ENCODE measurements around the gene KIAA1755.

KIAA1755 gene

DNA sequence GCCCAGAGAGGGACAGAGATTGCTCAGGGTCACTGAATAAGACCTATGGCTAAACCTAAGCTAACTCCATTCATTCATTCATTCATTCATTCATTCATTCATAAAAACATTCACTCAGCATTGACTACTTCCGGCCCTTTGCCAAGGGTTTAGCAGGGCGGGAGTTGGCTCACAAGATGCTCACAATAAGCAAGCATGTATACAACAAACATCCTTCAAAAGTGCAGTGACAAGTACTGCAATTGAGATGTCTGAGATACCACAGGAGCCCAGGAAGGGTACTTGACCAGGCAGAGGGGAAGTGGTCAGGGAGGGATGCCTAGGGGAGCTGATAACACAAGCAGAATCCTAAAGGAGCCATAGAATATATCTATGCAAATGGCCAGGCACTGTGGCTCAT, 18.2 kb upstream of the KIAA1755 start:
- H3K9me3 ChIP-seq (ENCODE audit: insufficient read depth, low read length), result peaks cover 25% of the 10 kb centered on the region; the same call in 1 of the 2 replicates
- H3K9ac ChIP-seq (ENCODE audit: insufficient read length, low read depth), result no peak overlapping the region
- H3K36me3 ChIP-seq (ENCODE audit: insufficient read depth, insufficient read length, low read length), result no peaks in the 10 kb centered on the region
- H3K4me1 ChIP-seq (ENCODE audit: insufficient read depth, insufficient read length), result no peaks in the 10 kb centered on the region
- DNase-seq (ENCODE audit: low read depth, low spot score), result no peak
- TF ChIP-seq YY1 (IDR thresholded peaks at IDR 0.05; ENCODE audit: insufficient read depth, insufficient read length), result no peak
- no peak for TF ChIP-seq ZNF274 (IDR thresholded peaks at IDR 0.05; ENCODE audit: low read depth, low read length)
- TF ChIP-seq SUZ12 (IDR thresholded peaks at IDR 0.05; ENCODE audit: extremely low read depth, insufficient read depth, insufficient read length), result no peak
- H3K4me3 ChIP-seq (ENCODE audit: insufficient read length, low read depth), result no peak overlapping the region
- no peaks in the 10 kb centered on the region for H3K27me3 ChIP-seq (ENCODE audit: insufficient read depth, insufficient read length)

- H3K4me1 ChIP-seq (ENCODE audit: insufficient read depth, insufficient read length), result no peaks in the 10 kb centered on the region
- no peak for DNase-seq (ENCODE audit: low read depth, low spot score)
- no peak for TF ChIP-seq YY1 (IDR thresholded peaks at IDR 0.05; ENCODE audit: insufficient read depth, insufficient read length)
- TF ChIP-seq ZNF274 (IDR thresholded peaks at IDR 0.05; ENCODE audit: low read depth, low read length), result no peak
- no peak for TF ChIP-seq SUZ12 (IDR thresholded peaks at IDR 0.05; ENCODE audit: extremely low read depth, insufficient read depth, insufficient read length)
- H3K9me3 ChIP-seq (ENCODE audit: insufficient read depth, low read length), result peaks cover 25% of the 10 kb centered on the region; the same call in 1 of the 2 replicates
- H3K9ac ChIP-seq (ENCODE audit: insufficient read length, low read depth), result no peak overlapping the region
- no peaks in the 10 kb centered on the region for H3K36me3 ChIP-seq (ENCODE audit: insufficient read depth, insufficient read length, low read length)
- H3K27me3 ChIP-seq (ENCODE audit: insufficient read depth, insufficient read length), result no peaks in the 10 kb centered on the region
- H3K4me3 ChIP-seq (ENCODE audit: insufficient read length, low read depth), result no peak overlapping the region
Measured at GRCh38 chr20:38278131-38278530, 17.6 kb upstream of the KIAA1755 start.

- H3K27me3 ChIP-seq (ENCODE audit: insufficient read depth, insufficient read length), result no peaks in the 10 kb centered on the region
- no peaks in the 10 kb centered on the region for H3K36me3 ChIP-seq (ENCODE audit: insufficient read depth, insufficient read length, low read length)
- no peak for DNase-seq (ENCODE audit: low read depth, low spot score)
- H3K4me3 ChIP-seq (ENCODE audit: insufficient read length, low read depth), result no peak overlapping the region
- no peaks in the 10 kb centered on the region for H3K4me1 ChIP-seq (ENCODE audit: insufficient read depth, insufficient read length)
- peaks cover 25% of the 10 kb centered on the region; the same call in 1 of the 2 replicates for H3K9me3 ChIP-seq (ENCODE audit: insufficient read depth, low read length)
- TF ChIP-seq YY1 (IDR thresholded peaks at IDR 0.05; ENCODE audit: insufficient read depth, insufficient read length) (no peak), ZNF274 (IDR thresholded peaks at IDR 0.05; ENCODE audit: low read depth, low read length) (no peak), SUZ12 (IDR thresholded peaks at IDR 0.05; ENCODE audit: extremely low read depth, insufficient read depth, insufficient read length) (no peak)
- H3K9ac ChIP-seq (ENCODE audit: insufficient read length, low read depth), result no peak overlapping the region
Measured at GRCh38 chr20:38277691-38278090, 17.2 kb upstream of the KIAA1755 start.

DNA sequence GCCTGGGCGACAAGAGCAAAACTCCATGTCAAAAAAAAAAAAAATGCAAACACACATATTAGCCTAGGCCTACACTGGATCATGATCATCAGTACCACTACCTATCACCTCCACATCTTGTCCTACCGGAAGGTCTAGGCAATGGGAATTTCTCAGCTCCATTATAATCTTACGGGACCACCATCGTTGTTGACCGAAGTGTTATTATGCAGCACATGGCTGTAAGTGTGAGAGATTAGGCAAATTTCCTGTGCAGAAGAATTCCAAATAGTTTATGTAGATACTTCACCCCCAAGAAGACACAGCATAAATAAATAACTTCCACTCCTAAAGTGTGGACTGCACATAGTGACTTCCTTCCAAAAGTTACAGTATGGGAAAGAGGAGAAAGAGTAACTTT, 16.8 kb upstream of the KIAA1755 start:
- H3K4me1 ChIP-seq (ENCODE audit: insufficient read depth, insufficient read length), result no peaks in the 10 kb centered on the region
- no peak for DNase-seq (ENCODE audit: low read depth, low spot score)
- no peak overlapping the region for H3K9ac ChIP-seq (ENCODE audit: insufficient read length, low read depth)
- H3K27me3 ChIP-seq (ENCODE audit: insufficient read depth, insufficient read length), result no peaks in the 10 kb centered on the region
- peaks cover 25% of the 10 kb centered on the region; the same call in 1 of the 2 replicates for H3K9me3 ChIP-seq (ENCODE audit: insufficient read depth, low read length)
- no peak overlapping the region for H3K4me3 ChIP-seq (ENCODE audit: insufficient read length, low read depth)
- TF ChIP-seq SUZ12 (IDR thresholded peaks at IDR 0.05; ENCODE audit: extremely low read depth, insufficient read depth, insufficient read length) (no peak), ZNF274 (IDR thresholded peaks at IDR 0.05; ENCODE audit: low read depth, low read length) (no peak), YY1 (IDR thresholded peaks at IDR 0.05; ENCODE audit: insufficient read depth, insufficient read length) (no peak)
- no peaks in the 10 kb centered on the region for H3K36me3 ChIP-seq (ENCODE audit: insufficient read depth, insufficient read length, low read length)

DNA sequence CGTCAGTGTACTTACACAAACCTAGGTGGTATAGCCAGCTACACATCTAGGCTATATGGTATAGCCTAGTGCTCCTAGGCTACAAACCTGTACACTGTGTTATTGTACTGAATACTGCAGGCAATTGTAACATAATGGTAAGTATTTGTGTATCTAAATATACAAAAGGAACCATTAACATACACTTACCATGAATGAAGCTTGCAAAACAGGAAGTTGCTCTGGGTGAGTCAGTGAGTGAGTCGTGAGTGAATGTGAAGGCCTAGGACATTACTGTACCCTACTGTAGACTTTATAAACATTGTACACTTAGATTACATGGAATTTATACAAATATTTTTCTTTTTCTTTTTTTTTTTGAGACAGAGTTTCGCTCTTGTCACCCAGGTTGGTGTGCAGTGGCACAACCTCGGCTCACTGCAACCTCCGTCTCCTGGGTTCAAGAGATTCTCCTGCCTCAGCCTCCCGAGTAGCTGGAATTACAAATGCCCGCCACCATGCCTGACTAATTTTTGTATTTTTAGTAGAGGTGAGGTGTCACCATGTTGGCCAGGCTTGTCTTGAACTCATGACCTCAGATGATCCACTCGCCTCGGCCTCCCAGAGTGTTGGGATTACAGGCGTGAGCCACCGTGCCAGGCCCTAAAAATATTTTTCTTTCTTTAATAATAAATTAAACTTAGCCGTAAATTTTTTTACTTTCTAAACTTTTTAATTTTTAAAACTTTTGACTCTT, 15.4 kb upstream of the KIAA1755 start:
- H3K36me3 ChIP-seq (ENCODE audit: insufficient read depth, insufficient read length, low read length), result no peaks in the 10 kb centered on the region
- TF ChIP-seq ZNF274 (IDR thresholded peaks at IDR 0.05; ENCODE audit: low read depth, low read length), result no peak
- TF ChIP-seq SUZ12 (IDR thresholded peaks at IDR 0.05; ENCODE audit: extremely low read depth, insufficient read depth, insufficient read length), result no peak
- TF ChIP-seq YY1 (IDR thresholded peaks at IDR 0.05; ENCODE audit: insufficient read depth, insufficient read length), result no peak
- H3K4me1 ChIP-seq (ENCODE audit: insufficient read depth, insufficient read length), result peaks cover 2% of the 10 kb centered on the region
- DNase-seq (ENCODE audit: low read depth, low spot score), result no peak
- H3K4me3 ChIP-seq (ENCODE audit: insufficient read length, low read depth), result no peak overlapping the region
- no peaks in the 10 kb centered on the region for H3K27me3 ChIP-seq (ENCODE audit: insufficient read depth, insufficient read length)
- peaks cover 18% of the 10 kb centered on the region; the same call in 1 of the 2 replicates for H3K9me3 ChIP-seq (ENCODE audit: insufficient read depth, low read length)
- H3K9ac ChIP-seq (ENCODE audit: insufficient read length, low read depth), result no peak overlapping the region

- no peaks in the 10 kb centered on the region for H3K36me3 ChIP-seq (ENCODE audit: insufficient read depth, insufficient read length, low read length)
- 0 out of 2 replicates have a peak, but pooled peaks cover 7% of the 10 kb centered on the region for H3K9me3 ChIP-seq (ENCODE audit: insufficient read depth, low read length)
- no peak overlapping the region for H3K4me3 ChIP-seq (ENCODE audit: insufficient read length, low read depth)
- no peaks in the 10 kb centered on the region for H3K27me3 ChIP-seq (ENCODE audit: insufficient read depth, insufficient read length)
- DNase-seq (ENCODE audit: low read depth, low spot score), result no peak
- no peak overlapping the region for H3K9ac ChIP-seq (ENCODE audit: insufficient read length, low read depth)
- peaks cover 2% of the 10 kb centered on the region for H3K4me1 ChIP-seq (ENCODE audit: insufficient read depth, insufficient read length)
- TF ChIP-seq ZNF274 (IDR thresholded peaks at IDR 0.05; ENCODE audit: low read depth, low read length), result no peak
- no peak for TF ChIP-seq SUZ12 (IDR thresholded peaks at IDR 0.05; ENCODE audit: extremely low read depth, insufficient read depth, insufficient read length)
- TF ChIP-seq YY1 (IDR thresholded peaks at IDR 0.05; ENCODE audit: insufficient read depth, insufficient read length), result no peak
Measured at GRCh38 chr20:38272961-38273360, 12.4 kb upstream of the KIAA1755 start.

DNA sequence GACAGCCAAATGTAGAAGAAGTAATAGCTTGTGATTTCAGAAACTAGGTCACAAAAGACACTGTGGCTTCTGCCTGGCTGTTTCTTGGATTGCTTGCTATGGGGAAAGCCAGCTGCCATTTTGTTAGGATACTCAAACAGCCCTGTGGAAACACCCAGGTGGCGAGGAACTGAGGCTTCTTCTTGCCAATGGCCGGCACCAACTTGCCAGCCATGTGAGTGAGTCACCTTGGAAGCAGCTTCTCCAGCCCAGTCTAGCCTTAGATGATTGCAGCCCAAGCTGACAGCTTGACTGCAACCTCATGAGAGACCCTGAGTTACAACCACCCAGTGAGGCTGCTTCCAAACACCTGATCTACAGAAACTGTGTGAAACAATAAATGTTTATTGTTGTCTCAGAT, 11.9 kb upstream of the KIAA1755 start:
- no peak overlapping the region for H3K4me3 ChIP-seq (ENCODE audit: insufficient read length, low read depth)
- no peaks in the 10 kb centered on the region for H3K27me3 ChIP-seq (ENCODE audit: insufficient read depth, insufficient read length)
- DNase-seq (ENCODE audit: low read depth, low spot score), result no peak
- no peak for TF ChIP-seq YY1 (IDR thresholded peaks at IDR 0.05; ENCODE audit: insufficient read depth, insufficient read length)
- TF ChIP-seq SUZ12 (IDR thresholded peaks at IDR 0.05; ENCODE audit: extremely low read depth, insufficient read depth, insufficient read length), result no peak
- TF ChIP-seq ZNF274 (IDR thresholded peaks at IDR 0.05; ENCODE audit: low read depth, low read length), result no peak
- 0 out of 2 replicates have a peak, but pooled peaks cover 7% of the 10 kb centered on the region for H3K9me3 ChIP-seq (ENCODE audit: insufficient read depth, low read length)
- H3K36me3 ChIP-seq (ENCODE audit: insufficient read depth, insufficient read length, low read length), result no peaks in the 10 kb centered on the region
- H3K4me1 ChIP-seq (ENCODE audit: insufficient read depth, insufficient read length), result peaks cover 2% of the 10 kb centered on the region
- no peak overlapping the region for H3K9ac ChIP-seq (ENCODE audit: insufficient read length, low read depth)

Data from NT2/D1 (cell line).